ENCODE data around the gene MORC4.

DNA sequence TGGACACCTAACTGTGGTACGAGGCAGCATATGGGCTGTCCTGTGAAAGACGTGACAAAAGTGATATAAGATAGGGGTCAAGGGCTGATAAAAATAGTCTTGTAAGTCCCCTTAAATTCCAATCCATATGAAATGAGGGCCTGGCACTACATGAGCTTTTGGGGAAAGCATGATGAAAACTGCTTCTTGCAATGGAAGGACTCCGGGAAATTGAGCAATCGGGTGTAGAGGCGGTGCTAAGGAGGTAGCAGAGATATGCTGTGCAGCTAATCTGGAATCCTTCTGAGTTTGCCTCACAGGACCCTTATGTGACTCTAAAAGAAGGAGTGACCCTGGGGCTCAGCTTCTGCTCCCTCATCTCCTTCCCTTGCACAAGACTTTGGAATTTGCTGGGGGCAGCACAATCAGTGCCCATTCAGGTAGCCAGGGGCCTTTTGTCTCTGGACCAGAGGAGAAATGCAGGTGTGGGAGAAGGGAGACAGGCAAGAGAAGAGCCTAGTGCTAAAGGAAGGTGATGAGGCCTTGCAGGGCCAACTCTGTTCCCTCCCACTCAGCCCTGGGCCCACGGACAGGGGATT lies 67.0 kb downstream of the MORC4 start:
- TF ChIP-seq CTCF (IDR thresholded peaks at IDR 0.05) (no peak), POLR2A (IDR thresholded peaks at IDR 0.05) (no peak)

Data from thyroid gland (tissue), 4 donors.